ENCODE results near the gene CACNA1C. TPM values are rescaled to one million over a fixed set of nuclear protein-coding genes. Genes with fewer than 3 reads are reported as not detected.

The CACNA1C gene
- total RNA-seq, 2 donors from 2014 or later, result 0.84 to 10.2 TPM

DNA sequence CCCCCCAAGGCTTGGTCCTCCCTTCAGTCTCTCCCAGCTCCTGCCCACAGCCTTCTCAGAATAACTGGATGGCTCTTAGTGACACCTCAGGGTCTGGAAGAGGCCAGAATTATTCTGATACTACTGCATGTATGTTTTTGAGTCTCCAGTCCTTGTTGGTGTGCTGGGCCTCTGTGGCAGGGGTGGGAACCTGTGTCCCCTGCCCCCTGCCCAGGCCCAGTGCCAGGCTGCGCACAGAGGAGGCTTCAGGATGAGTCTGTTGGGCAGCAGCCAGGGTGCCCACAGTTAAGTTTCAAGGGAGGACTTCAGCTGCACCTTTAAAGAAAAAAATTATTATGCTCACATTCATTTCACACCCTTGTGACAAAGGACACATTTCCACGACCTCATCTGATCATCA lies 348.3 kb downstream of the CACNA1C start:
- H3K36me3 ChIP-seq, result no peaks in the 10 kb centered on the region
- no peak overlapping the region for H3K27ac ChIP-seq
- H3K9ac ChIP-seq (ENCODE audit: low read depth in 2 of 2, low read length in 2 of 2), result no peak overlapping the region
- intact Hi-C loops (cut with DNase I), result no loop called here
- DNase-seq, result no peak
- H3K4me3 ChIP-seq, result no peak overlapping the region
- TF ChIP-seq, protein P1, sequence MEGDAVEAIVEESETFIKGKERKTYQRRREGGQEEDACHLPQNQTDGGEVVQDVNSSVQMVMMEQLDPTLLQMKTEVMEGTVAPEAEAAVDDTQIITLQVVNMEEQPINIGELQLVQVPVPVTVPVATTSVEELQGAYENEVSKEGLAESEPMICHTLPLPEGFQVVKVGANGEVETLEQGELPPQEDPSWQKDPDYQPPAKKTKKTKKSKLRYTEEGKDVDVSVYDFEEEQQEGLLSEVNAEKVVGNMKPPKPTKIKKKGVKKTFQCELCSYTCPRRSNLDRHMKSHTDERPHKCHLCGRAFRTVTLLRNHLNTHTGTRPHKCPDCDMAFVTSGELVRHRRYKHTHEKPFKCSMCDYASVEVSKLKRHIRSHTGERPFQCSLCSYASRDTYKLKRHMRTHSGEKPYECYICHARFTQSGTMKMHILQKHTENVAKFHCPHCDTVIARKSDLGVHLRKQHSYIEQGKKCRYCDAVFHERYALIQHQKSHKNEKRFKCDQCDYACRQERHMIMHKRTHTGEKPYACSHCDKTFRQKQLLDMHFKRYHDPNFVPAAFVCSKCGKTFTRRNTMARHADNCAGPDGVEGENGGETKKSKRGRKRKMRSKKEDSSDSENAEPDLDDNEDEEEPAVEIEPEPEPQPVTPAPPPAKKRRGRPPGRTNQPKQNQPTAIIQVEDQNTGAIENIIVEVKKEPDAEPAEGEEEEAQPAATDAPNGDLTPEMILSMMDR (IDR thresholded peaks at IDR 0.05), result no peak
- H3K4me1 ChIP-seq, result no peaks in the 10 kb centered on the region
- no peaks in the 10 kb centered on the region for H3K9me3 ChIP-seq
- no peaks in the 10 kb centered on the region for H3K27me3 ChIP-seq

DNA sequence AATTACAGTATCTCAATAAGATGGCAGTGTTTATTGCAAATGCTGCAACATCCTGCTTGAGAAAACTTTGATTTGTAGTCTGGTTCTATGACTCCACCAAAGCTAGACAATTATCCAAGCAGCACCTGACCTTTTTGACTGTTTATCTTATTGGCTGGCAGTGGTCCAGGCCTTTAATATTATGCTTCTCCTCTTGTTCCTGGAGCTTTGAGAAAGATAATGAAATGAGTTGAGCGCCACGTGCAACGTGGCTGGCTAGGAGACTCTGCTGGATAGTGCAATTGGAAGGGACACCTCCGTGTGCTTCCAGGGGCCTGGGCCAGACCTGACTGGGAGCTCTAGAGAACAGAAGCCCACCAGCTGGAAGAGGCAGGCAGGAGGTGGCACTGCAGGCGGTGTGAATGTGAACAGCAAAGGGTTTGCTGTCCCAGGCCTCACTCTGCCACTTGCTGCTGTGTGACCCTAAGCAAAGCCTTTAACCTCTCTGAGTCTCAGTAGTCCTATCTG lies 349.3 kb downstream of the CACNA1C start:
- no peaks in the 10 kb centered on the region for H3K27me3 ChIP-seq
- H3K36me3 ChIP-seq, result no peaks in the 10 kb centered on the region
- H3K4me3 ChIP-seq, result no peak overlapping the region
- intact Hi-C loops (cut with DNase I), result no loop called here
- H3K9ac ChIP-seq (ENCODE audit: low read depth in 2 of 2, low read length in 2 of 2), result no peak overlapping the region
- no peaks in the 10 kb centered on the region for H3K9me3 ChIP-seq
- no peak for DNase-seq
- no peak overlapping the region for H3K27ac ChIP-seq
- no peaks in the 10 kb centered on the region for H3K4me1 ChIP-seq
- TF ChIP-seq, protein P1 (IDR thresholded peaks at IDR 0.05), result no peak

DNA sequence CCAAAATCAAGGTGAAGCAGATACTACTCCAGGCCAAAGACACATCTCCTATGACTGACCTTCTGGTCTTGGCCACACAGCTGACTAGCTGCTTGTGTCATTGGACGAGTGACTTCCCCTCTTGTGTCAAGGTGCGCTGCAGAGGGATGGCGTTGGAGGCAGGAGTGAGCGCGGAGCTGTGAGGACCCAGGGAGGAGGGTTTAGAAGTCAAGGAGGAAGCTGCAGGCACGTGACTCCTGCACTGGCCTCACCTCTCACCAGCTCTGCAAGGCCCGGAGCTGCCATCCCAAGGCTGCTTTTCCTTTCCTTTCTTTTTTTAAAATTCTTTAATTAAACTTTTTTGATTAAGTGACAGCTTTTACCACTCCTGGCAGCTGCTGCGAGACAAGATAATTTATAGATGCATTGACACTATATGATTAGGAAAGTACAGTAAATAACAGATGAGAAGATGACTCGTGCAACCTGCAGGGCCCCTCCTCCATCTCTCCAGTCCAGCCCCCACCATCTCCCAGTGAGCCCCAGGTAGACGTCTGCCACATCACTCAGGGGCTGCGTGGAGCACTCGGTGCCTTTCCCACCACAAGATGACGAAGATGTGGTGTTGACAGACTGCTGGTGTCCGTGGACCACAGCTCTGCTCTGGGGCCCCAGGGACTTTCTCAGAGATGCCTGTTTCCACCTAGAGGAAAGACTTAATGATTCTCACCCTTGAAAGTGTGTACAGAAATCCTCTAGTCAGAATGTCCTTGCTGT lies 350.6 kb downstream of the CACNA1C start:
- H3K27ac ChIP-seq, result no peak overlapping the region
- H3K4me3 ChIP-seq, result no peak overlapping the region
- no peaks in the 10 kb centered on the region for H3K36me3 ChIP-seq
- DNase-seq, result no peak
- intact Hi-C loops (cut with DNase I), result no loop called here
- no peaks in the 10 kb centered on the region for H3K27me3 ChIP-seq
- TF ChIP-seq, protein P1 (IDR thresholded peaks at IDR 0.05), result no peak
- no peaks in the 10 kb centered on the region for H3K9me3 ChIP-seq
- H3K4me1 ChIP-seq, result no peaks in the 10 kb centered on the region
- H3K9ac ChIP-seq (ENCODE audit: low read depth in 2 of 2, low read length in 2 of 2), result no peak overlapping the region

DNA sequence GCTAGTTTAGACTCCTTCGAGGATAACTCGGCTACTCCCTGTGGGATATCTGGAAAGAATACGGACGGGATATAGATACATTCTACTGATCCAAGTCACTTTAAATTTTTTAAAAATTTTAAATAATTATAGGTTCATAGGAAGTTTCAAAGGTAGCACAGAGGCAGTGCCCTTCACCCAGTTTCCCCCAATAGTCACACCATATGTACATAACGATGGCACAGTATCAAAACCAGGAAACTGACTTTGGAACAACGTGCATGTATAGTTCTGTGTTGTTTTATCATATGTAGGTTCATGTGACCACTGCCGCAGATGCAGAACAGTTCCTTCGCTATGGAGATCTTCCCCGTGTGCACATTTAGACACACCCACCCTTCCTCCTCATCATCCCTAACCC lies 352.3 kb downstream of the CACNA1C start:
- Histone ChIP-seq H3K9ac (ENCODE audit: low read depth in 2 of 2, low read length in 2 of 2) (no peak overlapping the region), H3K36me3 (no peaks in the 10 kb centered on the region), H3K4me1 (no peaks in the 10 kb centered on the region), H3K9me3 (no peaks in the 10 kb centered on the region), H3K27me3 (no peaks in the 10 kb centered on the region), H3K4me3 (no peak overlapping the region), H3K27ac (no peak overlapping the region)
- intact Hi-C loops (cut with DNase I), result no loop called here
- no peak for DNase-seq
- TF ChIP-seq, protein P1 (IDR thresholded peaks at IDR 0.05), result no peak

DNA sequence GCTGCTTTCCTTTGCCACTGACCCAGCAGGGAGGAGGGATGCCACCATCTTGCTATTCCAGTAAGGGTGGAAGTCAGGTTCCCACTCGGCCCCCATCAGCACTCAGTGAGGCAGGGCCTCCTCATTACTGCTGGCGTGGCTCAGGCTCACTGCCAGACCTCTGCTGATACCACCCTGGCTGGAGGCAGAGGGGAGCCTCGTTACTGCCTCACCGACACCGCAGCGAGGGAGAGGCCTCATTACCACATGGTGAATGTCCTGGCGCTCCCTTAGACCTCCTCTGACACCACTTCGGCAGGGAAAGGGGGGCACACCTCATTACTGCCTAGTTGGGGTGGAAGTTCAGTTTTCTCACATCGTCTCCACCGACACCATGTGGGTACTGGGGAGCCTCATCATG lies 354.1 kb downstream of the CACNA1C start:
- intact Hi-C loops (cut with DNase I), result no loop called here
- TF ChIP-seq, protein P1 (IDR thresholded peaks at IDR 0.05), result no peak
- Histone ChIP-seq H3K4me1 (no peaks in the 10 kb centered on the region), H3K4me3 (no peak overlapping the region), H3K9me3 (no peaks in the 10 kb centered on the region), H3K36me3 (no peaks in the 10 kb centered on the region), H3K27me3 (no peaks in the 10 kb centered on the region), H3K9ac (ENCODE audit: low read depth in 2 of 2, low read length in 2 of 2) (no peak overlapping the region), H3K27ac (no peak overlapping the region)
- DNase-seq, result no peak
